GM10248 (cell line): ENCODE data around the gene ZNF835.

Source experiments
- CTCF ChIA-PET: fragments of 300-600 bp; sonication (Branson Sonifier 250); formaldehyde crosslinking; extraction: SDS; loops from one replicate; lab custom pipeline; 2021; ENCODE audit warnings: antibody characterized with exemption; lab: Yijun Ruan, JAX
- POLR2A ChIA-PET: fragments of 350-650 bp; sonication (Branson Sonifier 250); formaldehyde crosslinking; extraction: SDS; loops from one replicate; lab custom pipeline; 2020; ENCODE audit warnings: antibody characterized with exemption; lab: Yijun Ruan, JAX
- DNase-seq: peaks from one replicate; pipeline ENCODE4 v3.0.0; 2012; ENCODE audit errors: extremely low spot score
- CTCF ChIP-seq: IDR thresholded peaks from 2 replicates; pipeline ENCODE4 v1.5.1; 2012; ENCODE audit warnings: mild to moderate bottlenecking, low read depth; ENCODE audit errors: extremely low read depth, missing control alignments, control extremely low read depth

The ZNF835 gene

GRCh38 chr19:56654151-56654550 is 17.4 kb downstream of the ZNF835 start:
- POLR2A ChIA-PET = no interaction called here
- no peak for TF ChIP-seq CTCF
- no peak for DNase-seq
- CTCF ChIA-PET = no interaction called here

DNA sequence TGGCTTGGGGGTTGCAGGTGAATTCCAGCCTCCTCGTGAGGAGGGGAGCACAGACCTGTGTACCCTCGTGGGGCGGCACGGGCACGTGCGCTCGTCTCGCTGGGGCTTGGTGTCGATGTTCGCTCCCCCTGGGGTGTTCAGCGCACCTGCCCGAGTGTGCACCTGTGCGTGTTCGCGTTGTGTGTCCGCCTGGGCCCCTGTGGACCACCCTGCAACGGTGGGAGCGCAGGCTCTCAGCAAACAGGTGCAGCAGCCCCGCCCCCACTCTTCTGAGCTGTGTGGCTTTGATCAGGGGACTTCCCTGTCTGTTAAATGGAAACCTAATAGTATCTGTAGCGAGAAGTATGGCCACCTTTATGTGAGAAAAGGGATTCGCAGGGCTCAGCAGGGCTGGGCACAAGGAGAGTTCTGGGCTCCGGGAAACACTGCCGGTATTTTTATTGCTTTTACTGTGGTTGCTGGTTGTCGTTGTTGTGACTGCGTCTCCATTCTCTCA is 28.0 kb downstream of the ZNF835 start:
- ChIA-PET CTCF (no interaction called here), POLR2A (no interaction called here)
- no peak for TF ChIP-seq CTCF
- no peak for DNase-seq

DNA sequence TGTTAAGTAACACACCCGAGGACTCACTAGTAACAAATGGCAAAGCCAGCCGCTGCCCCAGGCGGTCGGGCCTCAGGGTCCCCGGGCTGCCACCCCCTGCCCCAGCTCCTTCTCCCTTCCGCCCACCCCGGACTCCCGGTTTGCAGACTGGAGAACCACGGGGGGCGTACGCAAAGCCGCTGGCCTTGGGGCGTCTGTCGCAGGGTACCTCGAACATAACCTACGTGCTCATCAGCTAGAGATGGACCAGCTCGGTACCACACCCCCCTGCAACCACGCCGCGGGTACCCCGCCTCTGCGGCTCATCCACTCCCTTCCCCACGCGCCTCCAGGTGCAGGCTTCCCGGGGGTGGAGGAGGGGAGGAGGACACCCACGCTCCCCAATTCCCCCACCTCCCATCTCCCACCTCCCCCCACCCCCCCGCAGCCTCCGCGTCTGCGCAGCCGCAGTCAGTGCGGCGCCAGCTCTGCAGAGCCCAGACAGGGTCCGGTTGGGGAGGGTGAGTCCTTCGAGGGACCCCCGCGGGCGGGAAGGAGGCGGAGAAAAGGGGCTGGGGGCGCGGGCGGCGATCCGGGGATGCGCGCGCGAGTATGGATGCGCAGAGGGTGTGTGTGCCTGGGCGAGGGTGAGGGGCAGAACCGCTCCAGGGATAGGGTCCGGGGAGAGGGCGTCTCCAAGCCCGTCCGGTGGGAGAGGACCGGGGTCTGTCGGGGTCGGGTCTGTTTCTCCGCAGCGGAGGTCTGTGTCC is 28.7 kb downstream of the ZNF835 start, which contains the start of gene SMIM17:
SMIM17 (plus strand) TSS at position 449 of the 749 bp plus-strand sequence. CDS start 2,509 bp downstream, outside the sequence.
- POLR2A ChIA-PET = no interaction called here
- CTCF ChIA-PET = no interaction called here
- no peak for DNase-seq
- no peak for TF ChIP-seq CTCF

DNA sequence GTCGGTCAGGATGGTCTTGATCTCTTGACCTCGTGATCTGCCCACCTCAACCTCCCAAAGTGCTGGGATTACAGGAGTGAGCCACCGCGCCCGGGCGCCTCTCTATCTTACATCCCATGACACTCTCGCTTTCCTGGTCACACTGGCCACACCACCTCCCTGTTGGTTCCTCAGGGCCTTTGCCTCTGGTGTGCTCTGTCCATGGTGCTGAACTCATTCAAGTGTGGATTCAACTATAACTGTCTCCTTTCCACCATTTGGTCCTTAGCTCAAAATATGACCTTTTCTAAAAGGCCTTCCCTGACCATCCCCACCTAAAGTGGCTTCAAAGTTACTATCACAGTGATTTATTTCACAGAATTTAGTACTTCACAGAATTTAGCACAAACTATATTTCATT is 32.3 kb downstream of the ZNF835 start:
- POLR2A ChIA-PET = no interaction called here
- TF ChIP-seq CTCF = no peak
- CTCF ChIA-PET = no interaction called here
- no peak for DNase-seq

DNA sequence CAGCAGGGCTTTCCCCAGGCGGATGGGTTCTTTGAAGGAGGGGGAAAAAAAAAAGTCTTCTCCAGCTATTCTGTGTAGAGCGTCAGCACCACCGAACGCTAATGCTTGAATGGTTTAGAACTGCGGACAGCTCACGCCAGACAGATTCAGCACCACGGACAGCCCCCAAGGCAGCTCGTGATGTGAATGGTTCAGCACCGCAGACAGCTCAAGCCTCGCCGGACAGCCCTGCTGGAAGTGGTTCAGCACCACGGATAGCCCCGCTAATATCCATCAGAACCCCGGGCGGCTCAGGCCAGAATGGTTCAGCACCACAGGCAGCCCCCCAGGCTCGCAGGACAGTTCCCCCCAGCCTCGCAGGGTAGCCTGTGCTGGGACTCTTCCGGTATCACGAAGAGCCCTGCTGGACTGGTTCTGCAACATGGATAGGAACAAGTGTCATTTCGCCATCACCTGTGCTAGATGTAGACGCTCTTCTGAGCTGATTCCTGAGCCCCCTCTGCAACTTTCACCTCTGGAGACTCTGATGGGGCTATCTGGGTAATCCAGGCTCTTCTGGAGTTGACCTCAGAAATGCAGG is 33.5 kb downstream of the ZNF835 start:
- ChIA-PET CTCF (no interaction called here), POLR2A (no interaction called here)
- TF ChIP-seq CTCF = no peak
- DNase-seq = peak; percentile 33

DNA sequence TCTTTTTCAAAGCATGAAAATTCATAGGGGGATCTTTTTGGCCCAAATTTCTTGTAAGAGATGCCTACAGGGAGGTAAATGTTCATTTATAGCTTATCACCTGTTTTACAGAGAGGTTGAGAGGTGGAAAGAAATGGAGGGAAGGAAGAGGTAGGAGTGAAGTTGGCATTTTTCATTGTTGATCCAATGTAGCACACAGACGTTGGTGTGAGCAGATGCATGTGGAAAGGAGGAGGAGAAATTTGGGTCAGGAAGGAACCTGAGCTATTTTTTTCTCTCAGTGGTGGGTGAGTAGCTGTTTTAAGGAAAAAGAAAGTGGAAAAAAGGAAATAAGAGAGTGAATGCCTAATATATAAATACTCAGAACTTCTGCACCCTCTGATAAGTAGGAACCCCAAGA is 38.5 kb downstream of the ZNF835 start:
- CTCF ChIA-PET = no interaction called here
- DNase-seq = no peak
- TF ChIP-seq CTCF = no peak
- POLR2A ChIA-PET = no interaction called here
